Measurements from ENCODE around the gene ZNF793. TPM values are rescaled to one million over a fixed set of nuclear protein-coding genes. Genes with fewer than 3 reads are reported as not detected.

Gene ZNF793
- total and polyA plus RNA-seq, 2 of the 8 experiments (the other 6 are each of a cell fraction or from before 2014, with no cell fraction given) = 5.0 to 13.3 TPM

GRCh38 chr19:37472165-37472564 is 34.6 kb upstream of the ZNF793 start (continued):
- TF ChIP-seq ZNF274 (IDR thresholded peaks at IDR 0.05; ENCODE audit: borderline replicate concordance, extremely low read depth, low read length) (no peak), RAD21 (IDR thresholded peaks at IDR 0.05 in 1 of 2, conservative IDR thresholded peaks at IDR 0.05 in 1 of 2; ENCODE audit: low read depth in 2 of 2, low read length in 2 of 2) (no peak)
